IMR-90 (cell line): ENCODE results near the gene IFFO2. TPM values are rescaled to one million over a fixed set of nuclear protein-coding genes. Genes with fewer than 3 reads are reported as not detected.

Source experiments
- ATAC-seq: fragments of 200-7000 bp; cut with Tn5 transposase; 2 replicates; pipeline ENCODE4 v1.9.1; 2020; ENCODE audit warnings: low read depth, mild to moderate bottlenecking, moderate library complexity
- BruUV-seq: library from RNA; stranded (reverse); fragments of 400-500 nt; replicated peaks from 2 replicates; lab custom pipeline; 2021; lab: Mats Ljungman, UMichigan
- CTCF ChIA-PET: fragments of 300-600 bp; formaldehyde crosslinking; extraction: SDS; loops from one replicate; lab custom pipeline; 2021; ENCODE audit warnings: antibody characterized with exemption; lab: Yijun Ruan, JAX
- POLR2A ChIA-PET: fragments of 300-600 bp; sonication (Branson Sonifier 250); formaldehyde crosslinking; loops from one replicate; lab custom pipeline; 2022; ENCODE audit warnings: antibody characterized with exemption; ENCODE audit not compliant: unreplicated experiment; lab: Charles Lee
- DNase-seq: peaks from one replicate; pipeline ENCODE4 v3.0.0; 2013
- H2AFZ ChIP-seq: replicated peaks from 2 replicates; pipeline ENCODE3; 2013; ENCODE audit warnings: low read length, mild to moderate bottlenecking; ENCODE audit not compliant: poor library complexity
- H2AK5ac ChIP-seq: 2 replicates; pipeline ENCODE4 v1.6.1; 2013; ENCODE audit warnings: low read depth, low read length, inconsistent platforms
- H2AK9ac ChIP-seq: replicated peaks from 2 replicates; pipeline ENCODE3; 2013; ENCODE audit warnings: mild to moderate bottlenecking, low read depth, low read length, moderate library complexity; ENCODE audit not compliant: poor library complexity
- H2BK120ac ChIP-seq: 2 replicates; pipeline ENCODE4 v1.6.1; 2013; ENCODE audit warnings: low read depth, low read length, inconsistent platforms
- H2BK15ac ChIP-seq: 3 replicates; pipeline ENCODE4 v1.6.1; 2013; ENCODE audit warnings: low read depth, low read length, inconsistent platforms
- H2BK20ac ChIP-seq: 2 replicates; pipeline ENCODE4 v1.6.1; 2013; ENCODE audit warnings: low read depth, mild to moderate bottlenecking, inconsistent platforms, low read length, moderate library complexity
- H2BK5ac ChIP-seq: 2 replicates; pipeline ENCODE4 v1.6.1; 2013; ENCODE audit warnings: mild to moderate bottlenecking, low read depth, low read length, inconsistent platforms; ENCODE audit not compliant: poor library complexity, severe bottlenecking
- H3K14ac ChIP-seq: replicated peaks from 2 replicates; pipeline ENCODE4 v1.6.1; 2013; ENCODE audit warnings: low read depth, low read length, inconsistent platforms
- H3K18ac ChIP-seq: 2 replicates; pipeline ENCODE4 v1.6.1; 2013; ENCODE audit warnings: low read depth, low read length, control low read depth
- H3K23ac ChIP-seq: 2 replicates; pipeline ENCODE4 v1.6.1; 2013; ENCODE audit warnings: low read depth, low read length, inconsistent platforms
- H3K27ac ChIP-seq: 2 replicates; pipeline ENCODE4 v1.5.1; 2013; ENCODE audit warnings: mild to moderate bottlenecking, control low read depth, low read length; ENCODE audit not compliant: insufficient read depth
- H3K27me3 ChIP-seq: 2 replicates; pipeline ENCODE4 v1.6.1; 2013; ENCODE audit warnings: low read length; ENCODE audit not compliant: control insufficient read depth, insufficient read depth
- H3K36me3 ChIP-seq: 2 replicates; pipeline ENCODE4 v1.6.1; 2013; ENCODE audit warnings: low read length, mixed read lengths; ENCODE audit not compliant: control insufficient read depth, insufficient read depth
- H3K4ac ChIP-seq: 2 replicates; pipeline ENCODE4 v1.6.1; 2013; ENCODE audit warnings: low read depth, low read length, inconsistent platforms
- H3K4me1 ChIP-seq: 2 replicates; pipeline ENCODE4 v1.6.1; 2013; ENCODE audit warnings: low read length, mixed read lengths; ENCODE audit not compliant: control insufficient read depth, insufficient read depth
- H3K4me2 ChIP-seq: 2 replicates; pipeline ENCODE4 v1.6.1; 2013; ENCODE audit warnings: low read depth, mild to moderate bottlenecking, control low read depth, low read length, moderate library complexity
- H3K4me3 ChIP-seq: 2 replicates; pipeline ENCODE4 v1.5.1; 2013; ENCODE audit warnings: low read depth, mild to moderate bottlenecking, control low read depth, low read length, moderate library complexity; ENCODE audit not compliant: insufficient read depth
- H3K56ac ChIP-seq: 2 replicates; pipeline ENCODE4 v1.6.1; 2013; ENCODE audit warnings: low read length, inconsistent platforms; ENCODE audit not compliant: insufficient read depth; ENCODE audit errors: extremely low read depth
- H3K79me1 ChIP-seq, 2 experiments: 2 replicates each; pipeline ENCODE4 v1.6.1; 2013; ENCODE audit warnings: low read length in 2 of 2, inconsistent platforms in 1 of 2, low read depth in 1 of 2
- H3K9ac ChIP-seq: 2 replicates; pipeline ENCODE4 v1.6.1; 2013; ENCODE audit warnings: low read depth, low read length, control low read depth
- H3K9me1 ChIP-seq: 2 replicates; pipeline ENCODE4 v1.6.1; 2013; ENCODE audit warnings: low read length, inconsistent platforms; ENCODE audit not compliant: insufficient read depth
- H3K9me3 ChIP-seq: 2 replicates; pipeline ENCODE4 v1.6.1; 2013; ENCODE audit warnings: low read length; ENCODE audit not compliant: control insufficient read depth, insufficient read depth
- H4K20me1 ChIP-seq: 2 replicates; pipeline ENCODE4 v1.6.1; 2013; ENCODE audit warnings: low read length, inconsistent platforms; ENCODE audit not compliant: insufficient read depth
- H4K5ac ChIP-seq: 2 replicates; pipeline ENCODE4 v1.6.1; 2013; ENCODE audit warnings: mild to moderate bottlenecking, low read depth, low read length, control low read depth
- H4K8ac ChIP-seq, 2 experiments: 2 replicates each; pipeline ENCODE4 v1.6.1; 2013; ENCODE audit warnings: low read depth in 2 of 2, low read length in 2 of 2, control low read depth in 1 of 2, inconsistent platforms in 1 of 2
- H4K91ac ChIP-seq: 2 replicates; pipeline ENCODE4 v1.6.1; 2013; ENCODE audit warnings: low read depth, low read length, inconsistent platforms; ENCODE audit not compliant: insufficient read depth
- CHD1 ChIP-seq: IDR thresholded peaks from 2 replicates; pipeline ENCODE4 v1.6.1; 2012; ENCODE audit warnings: low read depth, low read length, improper control_type of control experiment
- FOS ChIP-seq: fragments of 150-350 bp; IDR thresholded peaks from 2 replicates; pipeline ENCODE4 v1.6.1; 2016; ENCODE audit warnings: low read depth, low read length
- MAFK ChIP-seq: IDR thresholded peaks from 2 replicates; pipeline ENCODE4 v1.6.1; 2012; ENCODE audit warnings: low read depth, low read length, improper control_type of control experiment
- MAZ ChIP-seq: IDR thresholded peaks from 2 replicates; pipeline ENCODE4 v1.6.1; 2012; ENCODE audit warnings: low read depth, mild to moderate bottlenecking, low read length, improper control_type of control experiment, moderate library complexity, borderline replicate concordance
- MXI1 ChIP-seq: IDR thresholded peaks from 2 replicates; pipeline ENCODE4 v1.6.1; 2012; ENCODE audit warnings: low read depth, mild to moderate bottlenecking, low read length, moderate library complexity, borderline replicate concordance
- NFE2L2 ChIP-seq: fragments of 150-350 bp; IDR thresholded peaks from 2 replicates; pipeline ENCODE4 v1.6.1; 2016; ENCODE audit warnings: low read depth, mild to moderate bottlenecking, low read length
- POLR2A ChIP-seq: IDR thresholded peaks from 2 replicates; pipeline ENCODE4 v1.6.1; 2012; ENCODE audit warnings: mild to moderate bottlenecking, low read depth, low read length
- RAD21 ChIP-seq: IDR thresholded peaks from 2 replicates; pipeline ENCODE4 v1.6.1; 2012; ENCODE audit warnings: low read length, improper control_type of control experiment
- SMC3 ChIP-seq: fragments of 150-350 bp; IDR thresholded peaks from 2 replicates; pipeline ENCODE4 v1.6.1; 2016; ENCODE audit warnings: low read depth, mild to moderate bottlenecking, antibody characterized with exemption, low read length, moderate library complexity
- WGBS, 2 experiments: methylation state at CpG; one replicate each; pipeline versions ENCODE4 v1.1.5 to v1.1.7; 2013; ENCODE audit warnings: missing lambda C conversion rate in 2 of 2; ENCODE audit not compliant: insufficient read length in 1 of 2; ENCODE audit errors: extremely low coverage in 2 of 2; 5-methylcytosine and 5-hydroxymethylcytosine counted together
- dilution Hi-C: fragments of 300-500 bp; cut with HindIII; formaldehyde crosslinking; loops from one replicate; pipeline ENCODE4 v1.14.3; 2018; ENCODE audit warnings: low sequenced_read_pairs; ENCODE audit not compliant: unreplicated experiment
- in situ Hi-C: fragments of 300-500 bp; cut with MboI; formaldehyde crosslinking; loops from 3 replicates; pipeline ENCODE4 v1.14.3; 2019; ENCODE audit warnings: low sequenced_read_pairs, inconsistent platforms, mixed read lengths
- intact Hi-C: fragments of 100-400 bp; cut with micrococcal nuclease; formaldehyde crosslinking; loops from 2 replicates; pipeline ENCODE4 v1.10.0; 2022
- polyA plus RNA-seq, 3 experiments: library from polyadenylated mRNA; depleted of rRNA; stranded (reverse); fragments of >200 nt; gene quantifications; 2 replicates each; pipeline ENCODE4 v1.2.3, GENCODE V29; 2012; ENCODE audit warnings: low replicate concordance in 1 of 3
- total RNA-seq: library from RNA; depleted of rRNA; stranded (reverse); fragments of >200 nt; gene quantifications from 2 replicates; pipeline ENCODE4 v1.2.3, GENCODE V29; 2012
- TF ChIP-seq, protein P1 (sequence below): fragments of 150-350 bp; IDR thresholded peaks from 2 replicates; pipeline ENCODE4 v1.6.1; 2017; ENCODE audit warnings: mild to moderate bottlenecking, antibody characterized with exemption, low read length, low read depth
- TF ChIP-seq, protein P2 (sequence below): conservative IDR thresholded peaks from 2 replicates; pipeline ENCODE4 v1.5.1; 2012; ENCODE audit warnings: mild to moderate bottlenecking, low read depth, low read length, improper control_type of control experiment

IFFO2 gene
- total and polyA plus RNA-seq, 2 of the 4 experiments (the other 2 are of a cell fraction) = 14.5 to 18.2 TPM

DNA sequence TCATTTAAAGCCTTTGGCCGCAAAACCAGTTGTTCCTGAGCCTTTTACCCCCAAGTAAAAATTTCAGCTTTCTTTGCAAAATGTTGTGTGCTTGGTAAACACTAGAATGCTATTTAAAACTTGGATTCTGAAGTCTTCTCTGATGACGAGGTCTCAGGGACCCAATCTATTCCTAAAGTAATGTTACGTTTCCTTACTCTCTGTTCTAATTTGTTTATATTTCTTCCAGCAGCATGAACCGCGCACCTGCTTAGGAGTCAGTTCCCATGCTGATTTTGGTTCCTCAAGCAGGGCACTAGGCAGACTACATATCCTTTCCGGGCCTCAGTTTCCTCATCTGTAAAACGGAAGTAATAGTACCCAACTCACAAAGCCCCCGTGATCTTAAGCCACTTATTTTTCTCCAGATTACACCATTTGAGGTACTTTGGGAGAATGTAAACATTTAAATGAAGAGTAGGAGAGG lies 53.2 kb downstream of the IFFO2 start:
- peaks cover 2% of the 10 kb centered on the region for H3K4me1 ChIP-seq
- H3K18ac ChIP-seq = no peak overlapping the region
- H2AK5ac ChIP-seq = no peak overlapping the region
- H3K4me3 ChIP-seq = peak overlapping the region; percentile 55
- no peak overlapping the region for H2BK5ac ChIP-seq
- H3K4me2 ChIP-seq = peak overlapping the region; percentile 75
- H3K9ac ChIP-seq = no peak overlapping the region
- POLR2A ChIA-PET = no interaction called here
- no TSS peak for BruUV-seq
- no peaks in the 10 kb centered on the region for H3K9me1 ChIP-seq
- H3K9me3 ChIP-seq = no peaks in the 10 kb centered on the region
- ATAC-seq (no peak), DNase-seq (no peak)
- H2BK20ac ChIP-seq = no peak overlapping the region
- no peak overlapping the region for H3K14ac ChIP-seq
- no peak overlapping the region for H3K4ac ChIP-seq
- H4K8ac ChIP-seq = no peak overlapping the region
- H3K27ac ChIP-seq = no peak overlapping the region
- peaks cover 3% of the 10 kb centered on the region; the same call in 1 of the 2 replicates for H4K20me1 ChIP-seq
- WGBS, 2 experiments = 61% methylated on average over 3 of the region's 8 CpGs; no CpG with 5 or more reads in 1 of the 2 experiments
- intact Hi-C loops = no loop called here
- H2BK15ac ChIP-seq = no peak overlapping the region
- TF ChIP-seq FOS (no peak), MAFK (no peak), SMC3 (no peak), NFE2L2 (no peak), MAZ (no peak), RAD21 (no peak), POLR2A (no peak), MXI1 (no peak), CHD1 (no peak)
- TF ChIP-seq, protein P1, sequence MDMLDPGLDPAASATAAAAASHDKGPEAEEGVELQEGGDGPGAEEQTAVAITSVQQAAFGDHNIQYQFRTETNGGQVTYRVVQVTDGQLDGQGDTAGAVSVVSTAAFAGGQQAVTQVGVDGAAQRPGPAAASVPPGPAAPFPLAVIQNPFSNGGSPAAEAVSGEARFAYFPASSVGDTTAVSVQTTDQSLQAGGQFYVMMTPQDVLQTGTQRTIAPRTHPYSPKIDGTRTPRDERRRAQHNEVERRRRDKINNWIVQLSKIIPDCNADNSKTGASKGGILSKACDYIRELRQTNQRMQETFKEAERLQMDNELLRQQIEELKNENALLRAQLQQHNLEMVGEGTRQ = no peak
- TF ChIP-seq, protein P2, sequence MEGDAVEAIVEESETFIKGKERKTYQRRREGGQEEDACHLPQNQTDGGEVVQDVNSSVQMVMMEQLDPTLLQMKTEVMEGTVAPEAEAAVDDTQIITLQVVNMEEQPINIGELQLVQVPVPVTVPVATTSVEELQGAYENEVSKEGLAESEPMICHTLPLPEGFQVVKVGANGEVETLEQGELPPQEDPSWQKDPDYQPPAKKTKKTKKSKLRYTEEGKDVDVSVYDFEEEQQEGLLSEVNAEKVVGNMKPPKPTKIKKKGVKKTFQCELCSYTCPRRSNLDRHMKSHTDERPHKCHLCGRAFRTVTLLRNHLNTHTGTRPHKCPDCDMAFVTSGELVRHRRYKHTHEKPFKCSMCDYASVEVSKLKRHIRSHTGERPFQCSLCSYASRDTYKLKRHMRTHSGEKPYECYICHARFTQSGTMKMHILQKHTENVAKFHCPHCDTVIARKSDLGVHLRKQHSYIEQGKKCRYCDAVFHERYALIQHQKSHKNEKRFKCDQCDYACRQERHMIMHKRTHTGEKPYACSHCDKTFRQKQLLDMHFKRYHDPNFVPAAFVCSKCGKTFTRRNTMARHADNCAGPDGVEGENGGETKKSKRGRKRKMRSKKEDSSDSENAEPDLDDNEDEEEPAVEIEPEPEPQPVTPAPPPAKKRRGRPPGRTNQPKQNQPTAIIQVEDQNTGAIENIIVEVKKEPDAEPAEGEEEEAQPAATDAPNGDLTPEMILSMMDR = no peak
- CTCF ChIA-PET = interaction anchor here (3.0 kb wide), 1 partner anchor 9 kb away, joined by 14 read pairs; no protein-coding TSS in a partner anchor
- H3K36me3 ChIP-seq = peaks cover 6% of the 10 kb centered on the region; the same call in 1 of the 2 replicates
- H2AFZ ChIP-seq = peak overlapping the region; percentile 97
- H4K91ac ChIP-seq = no peak overlapping the region
- no peak overlapping the region for H2AK9ac ChIP-seq
- no peak overlapping the region for H2BK120ac ChIP-seq
- no peak overlapping the region for H4K5ac ChIP-seq
- H3K23ac ChIP-seq = no peak overlapping the region
- dilution Hi-C loops = no loop called here
- no peaks in the 10 kb centered on the region for H3K27me3 ChIP-seq
- H3K79me1 ChIP-seq = peaks cover 0 to 10% of the 10 kb centered on the region in 2 experiments; a peak in 1 of 4 replicates
- in situ Hi-C loops = no loop called here
- H3K56ac ChIP-seq = no peak overlapping the region
